Activated CD8-positive, alpha-beta memory T cell treated with anti-CD3 and anti-CD28 coated beads, Interleukin-2, amount 10 ng/mL, durations not matched to agents 7 days and 5 days (primary cell): ENCODE results near the gene E2F4. TPM values are rescaled to one million over a fixed set of nuclear protein-coding genes. Genes with fewer than 3 reads are reported as not detected.
A peak's percentile ranks its signal among the peaks of the same experiment; 100 is the strongest.

Experiments used
- ATAC-seq: fragments of 150-1000 bp; cut with Tn5 transposase; one replicate; pipeline ENCODE4 v1.10.0; 2021; ENCODE audit warnings: moderate library complexity
- CTCF ChIA-PET: fragments of 350-600 bp; sonication (Branson Sonifier 250); formaldehyde crosslinking; loops from one replicate; lab custom pipeline; 2021; ENCODE audit warnings: antibody characterized with exemption; lab: Charles Lee
- DNase-seq: peaks from one replicate; pipeline ENCODE4 v3.0.0-alpha.2; 2020
- H3K27ac Mint-ChIP-seq: one replicate; pipeline ENCODE4 v1.8.0; 2021; ENCODE audit warnings: mild to moderate bottlenecking, mixed read lengths
- H3K27me3 Mint-ChIP-seq: one replicate; pipeline ENCODE4 v1.8.0; 2021; ENCODE audit warnings: mixed read lengths
- H3K36me3 Mint-ChIP-seq: one replicate; pipeline ENCODE4 v1.8.0; 2021; ENCODE audit warnings: mild to moderate bottlenecking, mixed read lengths
- H3K4me1 Mint-ChIP-seq: one replicate; pipeline ENCODE4 v1.8.0; 2021; ENCODE audit warnings: mixed read lengths
- H3K4me3 Mint-ChIP-seq: one replicate; pipeline ENCODE4 v1.8.0; 2021; ENCODE audit warnings: mild to moderate bottlenecking, moderate library complexity, mixed read lengths
- H3K9me3 Mint-ChIP-seq: one replicate; pipeline ENCODE4 v1.8.0; 2022; ENCODE audit warnings: low read depth, mixed read lengths
- total RNA-seq, 2 experiments: library from RNA; stranded (reverse); gene quantifications; one replicate each; pipeline ENCODE4 v1.2.3, GENCODE V29; 2021

The E2F4 gene
- total RNA-seq, 2 experiments from 2014 or later = 147 to 148 TPM

DNA sequence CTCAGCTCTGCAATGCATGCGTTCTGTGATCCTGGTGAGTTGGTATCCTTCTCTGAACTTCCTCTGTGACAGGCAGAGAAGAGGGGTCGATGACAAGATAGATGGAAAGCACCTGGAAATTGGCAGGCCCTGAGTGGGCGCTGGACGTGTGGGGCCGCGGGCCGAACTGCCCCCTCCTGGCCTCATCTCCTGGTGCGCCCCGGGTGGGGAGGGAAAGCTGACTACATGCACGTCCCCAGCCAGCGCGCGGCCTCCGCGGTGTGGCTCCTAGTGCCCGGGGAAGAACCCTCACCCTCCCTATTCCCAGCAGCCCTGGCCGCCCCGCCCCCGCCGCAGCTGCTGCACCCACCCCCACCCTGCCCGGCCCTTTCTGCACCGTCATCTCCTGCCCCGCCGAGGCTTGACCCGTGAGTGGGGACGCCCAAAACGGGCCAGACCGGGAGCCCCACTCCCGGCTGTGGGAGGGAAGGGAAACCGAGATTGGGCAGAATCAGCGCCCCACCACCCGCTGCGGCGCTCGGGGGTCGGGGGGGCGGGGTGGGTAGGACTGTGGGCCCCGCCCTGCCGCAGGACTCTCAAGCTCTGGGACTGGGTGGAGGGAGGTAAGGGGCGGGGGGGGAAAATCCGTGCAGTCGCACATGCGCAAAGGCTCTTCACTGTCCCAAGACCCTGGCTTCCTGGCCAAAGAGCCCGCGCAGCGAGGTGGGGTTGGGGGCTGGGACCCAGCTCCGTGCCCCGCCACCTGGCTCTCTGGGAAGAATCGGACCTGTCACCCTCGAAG lies 21.6 kb upstream of the E2F4 start, which contains the start of gene NOL3:
NOL3 (plus strand) TSS at position 371 of the 781 bp plus-strand sequence.
- peak within 1 kb of the TSS; percentile 66 for H3K27ac Mint-ChIP-seq
- peak; percentile 73 for DNase-seq
- peak within 1 kb of the TSS; percentile 75 for H3K4me3 Mint-ChIP-seq
- H3K27me3 Mint-ChIP-seq = peaks cover 67% of the 10 kb centered on the region
- peaks cover 1% of the 10 kb centered on the region for H3K36me3 Mint-ChIP-seq
- peak; percentile 24 for ATAC-seq
- H3K9me3 Mint-ChIP-seq = no peaks in the 10 kb centered on the region
- CTCF ChIA-PET = interaction anchor here (0.9 to 4.1 kb wide), 17 partner anchors 9 to 275 kb away, joined by 3 to 39 read pairs (median 4); partner anchors contain the start of genes B3GNT9, E2F4, FBXL8 and MATCAP1
- H3K4me1 Mint-ChIP-seq = peaks cover 44% of the 10 kb centered on the region

DNA sequence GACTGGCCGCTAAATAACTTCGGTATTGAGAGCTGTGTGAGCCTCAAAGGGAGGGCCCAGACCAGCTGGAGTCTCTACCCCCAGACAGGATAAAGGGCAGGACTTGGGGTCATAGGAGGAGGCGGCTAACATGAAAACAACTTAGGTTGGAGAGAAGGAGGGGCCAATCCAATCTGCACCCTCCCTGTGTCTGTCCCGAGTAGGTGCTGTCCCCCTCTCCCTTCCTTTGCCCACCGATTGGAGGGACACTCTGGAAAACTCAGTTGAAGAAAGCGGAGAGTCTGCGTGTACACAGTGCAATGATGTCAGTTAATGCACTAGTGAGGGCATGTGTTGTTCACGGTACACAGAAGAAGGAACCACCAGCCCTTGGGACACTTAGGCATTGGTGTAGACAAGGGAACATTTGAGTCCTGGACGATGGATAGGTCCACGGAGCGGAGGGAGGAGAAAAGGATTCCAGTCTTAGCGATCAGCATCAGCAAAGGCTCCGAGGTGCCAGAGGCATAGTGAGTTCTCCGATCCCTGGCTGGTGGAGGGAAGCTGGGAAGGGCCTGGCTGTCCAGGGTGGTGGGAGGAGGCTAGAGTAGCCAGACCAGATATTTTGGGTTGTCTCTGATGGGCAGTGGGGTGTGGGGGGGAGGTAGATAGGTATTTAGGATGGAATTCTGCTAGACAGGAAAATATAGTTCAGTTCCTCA lies 20.9 kb upstream of the E2F4 start:
- CTCF ChIA-PET = interaction anchor here (1.1 to 4.1 kb wide), 12 partner anchors 8 to 195 kb away, joined by 3 to 39 read pairs (median 6); partner anchors contain the start of genes B3GNT9, E2F4, FBXL8 and MATCAP1
- DNase-seq = no peak
- peaks cover 42% of the 10 kb centered on the region for H3K4me1 Mint-ChIP-seq

GRCh38 chr16:67173323-67173722 lies 18.6 kb upstream of the E2F4 start:
- H3K9me3 Mint-ChIP-seq = no peaks in the 10 kb centered on the region
- H3K27ac Mint-ChIP-seq = peak overlapping the region; percentile 69
- CTCF ChIA-PET = interaction anchor here (1.0 to 5.7 kb wide), 5 partner anchors 11 to 308 kb away, joined by 3 to 88 read pairs (median 6); partner anchors contain the start of genes ATP6V0D1, EXOC3L1, FBXL8 and HSF4
- no peak for DNase-seq
- no peak for ATAC-seq
- peaks cover 55% of the 10 kb centered on the region for H3K27me3 Mint-ChIP-seq
- H3K36me3 Mint-ChIP-seq = peaks cover 1% of the 10 kb centered on the region
- peak overlapping the region; percentile 76 for H3K4me3 Mint-ChIP-seq
- H3K4me1 Mint-ChIP-seq = peaks cover 41% of the 10 kb centered on the region

More for the DNA sequence above, 20.9 kb upstream of the E2F4 start:
- peaks cover 1% of the 10 kb centered on the region for H3K36me3 Mint-ChIP-seq
- no peak overlapping the region for H3K27ac Mint-ChIP-seq
- H3K27me3 Mint-ChIP-seq = peaks cover 65% of the 10 kb centered on the region
- ATAC-seq = no peak
- H3K4me3 Mint-ChIP-seq = peak overlapping the region; percentile 75
- no peaks in the 10 kb centered on the region for H3K9me3 Mint-ChIP-seq

DNA sequence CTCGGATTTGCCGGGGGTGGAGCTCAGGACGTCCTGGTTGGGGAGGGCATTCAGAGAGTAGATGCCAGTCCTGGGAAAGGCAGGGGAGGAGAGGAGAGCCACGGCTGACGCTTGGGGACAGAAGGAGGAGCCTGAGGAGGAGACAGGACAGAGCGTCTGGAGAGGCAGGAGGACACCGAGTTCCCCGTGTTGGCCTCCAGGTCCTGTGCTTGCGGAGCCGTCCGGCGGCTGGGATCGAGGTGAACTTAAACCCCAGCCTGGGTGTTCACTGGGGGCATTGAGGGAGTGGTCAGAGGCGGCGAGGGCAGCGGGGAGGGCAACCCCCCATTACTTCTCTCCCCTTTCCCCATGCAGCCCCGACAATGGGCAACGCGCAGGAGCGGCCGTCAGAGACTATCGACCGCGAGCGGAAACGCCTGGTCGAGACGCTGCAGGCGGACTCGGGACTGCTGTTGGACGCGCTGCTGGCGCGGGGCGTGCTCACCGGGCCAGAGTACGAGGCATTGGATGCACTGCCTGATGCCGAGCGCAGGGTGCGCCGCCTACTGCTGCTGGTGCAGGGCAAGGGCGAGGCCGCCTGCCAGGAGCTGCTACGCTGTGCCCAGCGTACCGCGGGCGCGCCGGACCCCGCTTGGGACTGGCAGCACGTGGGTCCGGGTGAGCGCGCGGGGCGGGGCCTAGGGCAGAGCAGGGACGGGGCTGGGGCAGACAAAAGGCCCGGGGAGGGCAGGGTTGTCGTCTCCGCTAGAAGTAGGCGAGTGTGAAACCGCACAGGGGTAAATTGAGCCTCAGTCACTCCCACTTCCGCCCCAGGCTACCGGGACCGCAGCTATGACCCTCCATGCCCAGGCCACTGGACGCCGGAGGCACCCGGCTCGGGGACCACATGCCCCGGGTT lies 17.9 kb upstream of the E2F4 start:
- peaks cover 1% of the 10 kb centered on the region for H3K36me3 Mint-ChIP-seq
- peak; percentile 79 for ATAC-seq
- no peaks in the 10 kb centered on the region for H3K9me3 Mint-ChIP-seq
- H3K27me3 Mint-ChIP-seq = peaks cover 48% of the 10 kb centered on the region
- H3K27ac Mint-ChIP-seq = peak overlapping the region; percentile 69
- peak overlapping the region; percentile 76 for H3K4me3 Mint-ChIP-seq
- CTCF ChIA-PET = interaction anchor here (0.6 to 5.7 kb wide), 11 partner anchors 10 to 307 kb away, joined by 3 to 88 read pairs (median 4); partner anchors contain the start of genes ATP6V0D1, CBFB, EXOC3L1 and FBXL8
- H3K4me1 Mint-ChIP-seq = peaks cover 47% of the 10 kb centered on the region
- peak; percentile 81 for DNase-seq

GRCh38 chr16:67174706-67175231 lies 17.2 kb upstream of the E2F4 start:
- H3K4me3 Mint-ChIP-seq = no peak overlapping the region
- ATAC-seq = no peak
- peaks cover 42% of the 10 kb centered on the region for H3K27me3 Mint-ChIP-seq
- H3K4me1 Mint-ChIP-seq = peaks cover 44% of the 10 kb centered on the region
- CTCF ChIA-PET = interaction anchor here (0.6 to 5.7 kb wide), 13 partner anchors 10 to 230 kb away, joined by 3 to 88 read pairs (median 4); partner anchors contain the start of genes CBFB, FBXL8, FHOD1 and HSF4
- H3K27ac Mint-ChIP-seq = no peak overlapping the region
- no peaks in the 10 kb centered on the region for H3K9me3 Mint-ChIP-seq
- DNase-seq = no peak
- peaks cover 1% of the 10 kb centered on the region for H3K36me3 Mint-ChIP-seq

- Mint-ChIP-seq H3K36me3 (peaks cover 1% of the 10 kb centered on the region), H3K4me1 (peaks cover 33% of the 10 kb centered on the region), H3K9me3 (no peaks in the 10 kb centered on the region), H3K27ac (no peak overlapping the region), H3K4me3 (no peak overlapping the region), H3K27me3 (peaks cover 28% of the 10 kb centered on the region)
- CTCF ChIA-PET = interaction anchor here (1.4 to 5.7 kb wide), 4 partner anchors 9 to 25 kb away, joined by 5 to 88 read pairs (median 26); partner anchors contain the start of genes B3GNT9, FBXL8, HSF4 and TRADD
- DNase-seq (no peak), ATAC-seq (no peak)
Observed at GRCh38 chr16:67176662-67177061, 15.3 kb upstream of the E2F4 start.

GRCh38 chr16:67177743-67178699 lies 13.9 kb upstream of the E2F4 start:
- H3K9me3 Mint-ChIP-seq = no peaks in the 10 kb centered on the region
- H3K4me1 Mint-ChIP-seq = peaks cover 28% of the 10 kb centered on the region
- H3K36me3 Mint-ChIP-seq = no peaks in the 10 kb centered on the region
- ATAC-seq (peak; percentile 48), DNase-seq (peak; percentile 69)
- no peak overlapping the region for H3K27ac Mint-ChIP-seq
- H3K4me3 Mint-ChIP-seq = peak overlapping the region; percentile 64
- peaks cover 20% of the 10 kb centered on the region for H3K27me3 Mint-ChIP-seq
- CTCF ChIA-PET = interaction anchor here (0.9 to 5.7 kb wide), 9 partner anchors 8 to 231 kb away, joined by 3 to 88 read pairs (median 5); partner anchors contain the start of genes B3GNT9, FBXL8, HSF4 and NOL3

- Mint-ChIP-seq H3K27ac (no peak overlapping the region), H3K36me3 (no peaks in the 10 kb centered on the region), H3K4me3 (no peak overlapping the region), H3K4me1 (peaks cover 17% of the 10 kb centered on the region), H3K27me3 (peaks cover 14% of the 10 kb centered on the region), H3K9me3 (no peaks in the 10 kb centered on the region)
- CTCF ChIA-PET = interaction anchor here (0.7 to 2.6 kb wide), 8 partner anchors 8 to 202 kb away, joined by 3 to 9 read pairs (median 4); partner anchors contain the start of genes NOL3 and PHAF1
- DNase-seq (no peak), ATAC-seq (no peak)
Observed at GRCh38 chr16:67179421-67180080, 12.4 kb upstream of the E2F4 start.

DNA sequence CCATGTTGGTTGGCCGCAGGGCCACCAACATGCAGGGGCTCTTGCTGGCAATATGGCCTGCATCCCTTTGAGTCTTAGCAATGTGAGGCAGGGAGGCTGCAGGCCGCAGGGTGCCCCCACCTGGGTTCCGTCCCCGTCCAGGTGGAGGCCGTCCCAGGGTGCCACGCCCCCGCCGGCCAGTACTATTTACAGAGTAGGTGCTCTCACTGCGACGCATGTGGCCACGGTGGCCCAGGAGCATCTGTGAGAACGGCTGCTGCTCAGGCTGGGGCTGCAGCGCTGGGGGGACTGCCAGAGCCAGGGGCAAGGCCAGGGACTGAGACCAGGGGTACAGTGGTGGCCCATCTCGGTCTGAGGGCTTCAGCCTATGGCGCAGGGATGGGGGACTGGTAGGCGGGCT lies 11.8 kb upstream of the E2F4 start:
- Mint-ChIP-seq H3K27ac (no peak overlapping the region), H3K4me3 (no peak overlapping the region), H3K27me3 (peaks cover 17% of the 10 kb centered on the region), H3K4me1 (peaks cover 21% of the 10 kb centered on the region), H3K36me3 (no peaks in the 10 kb centered on the region), H3K9me3 (no peaks in the 10 kb centered on the region)
- CTCF ChIA-PET = interaction anchor here (0.9 to 1.6 kb wide), 3 partner anchors 10 to 25 kb away, joined by 4 to 9 read pairs (median 5); partner anchors contain the start of gene NOL3
- ATAC-seq = no peak
- no peak for DNase-seq

GRCh38 chr16:67181346-67181745 lies 10.6 kb upstream of the E2F4 start:
- CTCF ChIA-PET = interaction anchor here (1.3 to 5.0 kb wide), 5 partner anchors 21 to 174 kb away, joined by 3 to 72 read pairs (median 4); partner anchors contain the start of genes FBXL8, HSF4 and TRADD
- peaks cover 25% of the 10 kb centered on the region for H3K27me3 Mint-ChIP-seq
- H3K4me3 Mint-ChIP-seq = no peak overlapping the region
- H3K9me3 Mint-ChIP-seq = no peaks in the 10 kb centered on the region
- no peak overlapping the region for H3K27ac Mint-ChIP-seq
- no peak for ATAC-seq
- no peaks in the 10 kb centered on the region for H3K36me3 Mint-ChIP-seq
- H3K4me1 Mint-ChIP-seq = peaks cover 28% of the 10 kb centered on the region
- no peak for DNase-seq
